GM10847 (cell line): ENCODE results near the gene IGSF11.

Source experiments
- POLR2A ChIP-seq: IDR thresholded peaks from 2 replicates; pipeline ENCODE4 v1.6.1; 2011; ENCODE audit not compliant: insufficient read length; ENCODE audit errors: extremely low read depth

Gene IGSF11

GRCh38 chr3:118882353-118882947, 152.2 kb downstream of the IGSF11 start:
- TF ChIP-seq POLR2A = no peak

GRCh38 chr3:118868051-118868450, 166.6 kb downstream of the IGSF11 start:
- no peak for TF ChIP-seq POLR2A

DNA sequence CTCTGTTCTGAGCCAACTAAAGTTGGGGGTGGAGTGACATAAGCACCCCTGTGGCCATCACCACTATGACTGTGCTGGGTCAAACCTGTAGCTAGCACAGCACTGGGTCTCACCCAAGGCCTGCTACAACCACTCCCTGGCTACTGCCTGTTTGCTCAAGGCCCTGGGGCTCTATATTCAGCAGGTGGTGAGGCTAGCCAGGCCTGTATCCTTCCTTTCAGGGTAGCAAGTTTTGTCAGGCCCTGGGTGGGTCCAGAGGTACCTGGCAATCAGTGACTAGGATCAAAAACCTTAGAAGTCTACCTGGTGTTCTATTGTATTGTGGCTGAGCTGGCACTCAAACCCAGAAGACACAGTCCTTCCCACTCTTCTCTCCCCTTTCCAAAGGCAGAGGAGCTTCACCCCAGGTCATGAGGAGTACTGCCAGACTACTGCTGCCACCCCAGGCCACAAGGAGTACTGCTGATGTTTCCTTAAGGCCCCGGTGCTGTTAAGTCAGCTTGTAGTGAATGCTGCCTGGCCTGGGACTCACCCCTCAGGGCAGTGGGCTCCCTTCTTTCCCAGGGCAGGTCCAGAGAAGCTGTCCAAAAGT, 170.8 kb downstream of the IGSF11 start:
- no peak for TF ChIP-seq POLR2A

- TF ChIP-seq POLR2A = no peak
These were observed 174.7 kb downstream of the IGSF11 start for GRCh38 chr3:118859950-118860349.

DNA sequence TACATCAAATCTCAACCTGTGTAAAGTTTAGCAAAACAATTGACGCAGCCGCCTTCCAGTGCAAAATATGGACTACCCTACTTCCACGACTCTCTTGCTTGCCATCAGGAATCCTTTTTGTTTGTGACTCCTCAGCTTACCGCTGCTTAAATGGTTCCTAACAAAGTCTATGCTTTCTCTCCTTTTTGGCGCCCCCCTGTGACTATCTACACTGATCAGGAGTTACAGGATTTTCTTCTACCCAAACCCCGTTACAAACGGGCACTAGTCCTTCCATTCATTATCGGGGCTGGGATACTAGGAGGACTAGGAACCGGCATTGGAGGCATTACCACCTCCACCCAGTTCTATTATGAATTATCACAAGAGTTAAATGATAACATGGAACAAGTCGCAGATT, 184.0 kb downstream of the IGSF11 start:
- TF ChIP-seq POLR2A = no peak
